ENCODE data around the gene CABLES2. TPM values are rescaled to one million over a fixed set of nuclear protein-coding genes. Genes with fewer than 3 reads are reported as not detected.

CABLES2 gene
- total RNA-seq, 2 experiments from 2014 or later = 19.1 to 22.5 TPM

- Mint-ChIP-seq H3K36me3 (ENCODE audit: low read depth) (no peaks in the 10 kb centered on the region), H3K4me3 (no peak overlapping the region), H3K27me3 (no peaks in the 10 kb centered on the region), H3K27ac (no peak overlapping the region), H3K4me1 (no peaks in the 10 kb centered on the region), H3K9me3 (peaks cover 6% of the 10 kb centered on the region)
- ChIA-PET CTCF (no interaction called here), POLR2A (no interaction called here)
- no peak for DNase-seq
Observed at GRCh38 chr20:62419759-62420158, 12.7 kb upstream of the CABLES2 start.

- POLR2A ChIA-PET = no interaction called here
- Mint-ChIP-seq H3K9me3 (peaks cover 6% of the 10 kb centered on the region), H3K27ac (no peak overlapping the region), H3K27me3 (no peaks in the 10 kb centered on the region), H3K4me1 (no peaks in the 10 kb centered on the region), H3K36me3 (ENCODE audit: low read depth) (no peaks in the 10 kb centered on the region), H3K4me3 (no peak overlapping the region)
- DNase-seq = no peak
- CTCF ChIA-PET = interaction anchor here (0.8 to 1.0 kb wide), 2 partner anchors 9 kb away, joined by 3 to 4 read pairs; no protein-coding TSS in a partner anchor
Observed at GRCh38 chr20:62418709-62419487, 11.8 kb upstream of the CABLES2 start.

- POLR2A ChIA-PET = no interaction called here
- H3K4me3 Mint-ChIP-seq = no peak overlapping the region
- peaks cover 6% of the 10 kb centered on the region for H3K9me3 Mint-ChIP-seq
- H3K27me3 Mint-ChIP-seq = no peaks in the 10 kb centered on the region
- H3K36me3 Mint-ChIP-seq (ENCODE audit: low read depth) = no peaks in the 10 kb centered on the region
- CTCF ChIA-PET = interaction anchor here (1.0 kb wide), 1 partner anchor 10 kb away, joined by 4 read pairs; no protein-coding TSS in a partner anchor
- no peak for DNase-seq
- no peaks in the 10 kb centered on the region for H3K4me1 Mint-ChIP-seq
- no peak overlapping the region for H3K27ac Mint-ChIP-seq
Observed at GRCh38 chr20:62417981-62418708, 11.1 kb upstream of the CABLES2 start.

- H3K27ac Mint-ChIP-seq = peak overlapping the region; percentile 41
- H3K36me3 Mint-ChIP-seq (ENCODE audit: low read depth) = no peaks in the 10 kb centered on the region
- no peak for DNase-seq
- peaks cover 6% of the 10 kb centered on the region for H3K9me3 Mint-ChIP-seq
- H3K27me3 Mint-ChIP-seq = no peaks in the 10 kb centered on the region
- ChIA-PET POLR2A (no interaction called here), CTCF (no interaction called here)
- no peak overlapping the region for H3K4me3 Mint-ChIP-seq
- H3K4me1 Mint-ChIP-seq = no peaks in the 10 kb centered on the region
Observed at GRCh38 chr20:62416651-62417637, 9.9 kb upstream of the CABLES2 start.

- Mint-ChIP-seq H3K27ac (no peak overlapping the region), H3K36me3 (ENCODE audit: low read depth) (no peaks in the 10 kb centered on the region), H3K4me1 (no peaks in the 10 kb centered on the region), H3K4me3 (no peak overlapping the region), H3K27me3 (no peaks in the 10 kb centered on the region), H3K9me3 (no peaks in the 10 kb centered on the region)
- ChIA-PET POLR2A (no interaction called here), CTCF (interaction anchor here (0.6 kb wide), 1 partner anchor 231 kb away, joined by 3 read pairs; no protein-coding TSS in a partner anchor)
- DNase-seq = no peak
Observed at GRCh38 chr20:62415354-62416111, 8.4 kb upstream of the CABLES2 start.

- H3K4me1 Mint-ChIP-seq = peaks cover 12% of the 10 kb centered on the region
- DNase-seq = no peak
- no peaks in the 10 kb centered on the region for H3K27me3 Mint-ChIP-seq
- H3K27ac Mint-ChIP-seq = no peak overlapping the region
- POLR2A ChIA-PET = no interaction called here
- H3K36me3 Mint-ChIP-seq (ENCODE audit: low read depth) = no peaks in the 10 kb centered on the region
- H3K4me3 Mint-ChIP-seq = no peak overlapping the region
- H3K9me3 Mint-ChIP-seq = no peaks in the 10 kb centered on the region
- CTCF ChIA-PET = no interaction called here
Observed at GRCh38 chr20:62413896-62414481, 6.9 kb upstream of the CABLES2 start.

GRCh38 chr20:62413025-62413570 lies 6.0 kb upstream of the CABLES2 start:
- no peaks in the 10 kb centered on the region for H3K36me3 Mint-ChIP-seq (ENCODE audit: low read depth)
- no peaks in the 10 kb centered on the region for H3K9me3 Mint-ChIP-seq
- no peak overlapping the region for H3K27ac Mint-ChIP-seq
- peaks cover 12% of the 10 kb centered on the region for H3K4me1 Mint-ChIP-seq
- H3K27me3 Mint-ChIP-seq = no peaks in the 10 kb centered on the region
- no peak overlapping the region for H3K4me3 Mint-ChIP-seq
- ChIA-PET POLR2A (no interaction called here), CTCF (no interaction called here)
- no peak for DNase-seq

- Mint-ChIP-seq H3K4me1 (peaks cover 12% of the 10 kb centered on the region), H3K36me3 (ENCODE audit: low read depth) (no peaks in the 10 kb centered on the region), H3K27ac (no peak overlapping the region), H3K4me3 (no peak overlapping the region), H3K27me3 (no peaks in the 10 kb centered on the region), H3K9me3 (no peaks in the 10 kb centered on the region)
- no peak for DNase-seq
- POLR2A ChIA-PET = no interaction called here
- CTCF ChIA-PET = no interaction called here
Observed at GRCh38 chr20:62412194-62413024, 5.3 kb upstream of the CABLES2 start.

- no peak overlapping the region for H3K4me3 Mint-ChIP-seq
- POLR2A ChIA-PET = no interaction called here
- no peaks in the 10 kb centered on the region for H3K27me3 Mint-ChIP-seq
- no peak overlapping the region for H3K27ac Mint-ChIP-seq
- no peaks in the 10 kb centered on the region for H3K36me3 Mint-ChIP-seq (ENCODE audit: low read depth)
- no peak for DNase-seq
- no peaks in the 10 kb centered on the region for H3K9me3 Mint-ChIP-seq
- CTCF ChIA-PET = interaction anchor here (1.4 kb wide), 1 partner anchor 396 kb away, joined by 3 read pairs; no protein-coding TSS in a partner anchor
- peaks cover 12% of the 10 kb centered on the region for H3K4me1 Mint-ChIP-seq
Observed at GRCh38 chr20:62411479-62412193, 4.6 kb upstream of the CABLES2 start.

- Mint-ChIP-seq H3K27ac (no peak overlapping the region), H3K27me3 (no peaks in the 10 kb centered on the region), H3K9me3 (no peaks in the 10 kb centered on the region), H3K4me3 (no peak overlapping the region), H3K4me1 (peaks cover 16% of the 10 kb centered on the region), H3K36me3 (ENCODE audit: low read depth) (peaks cover 2% of the 10 kb centered on the region)
- DNase-seq = no peak
- ChIA-PET POLR2A (no interaction called here), CTCF (interaction anchor here (0.8 to 1.5 kb wide), 6 partner anchors 22 to 421 kb away, joined by 3 to 6 read pairs (median 4); no protein-coding TSS in a partner anchor)
Observed at GRCh38 chr20:62410746-62411478, 3.8 kb upstream of the CABLES2 start.

All from activated CD4-positive, alpha-beta T cell treated with anti-CD3 and anti-CD28 coated beads, Interleukin-2, amount 10 ng/mL, durations not matched to agents 7 days and 5 days (primary cell).